HG02763 (cell line): ENCODE measurements around the gene HS6ST1.
"Not testable (repeated sequence)": the region's sequence is repeated elsewhere in the genome, so short reads cannot be mapped to it uniquely, and the experiment has no call there.

Source experiments
- ATAC-seq: cut with Tn5 transposase; IDR thresholded peaks from one replicate; pipeline ENCODE4 v1.9.1; 2021; ENCODE audit warnings: mild to moderate bottlenecking, moderate library complexity; ENCODE audit not compliant: unreplicated experiment

HS6ST1 gene

GRCh38 chr2:128322715-128323554 lies 4.3 kb upstream of the HS6ST1 start:
- ATAC-seq, result no peak

GRCh38 chr2:128321784-128322714 lies 3.4 kb upstream of the HS6ST1 start:
- ATAC-seq, result peak; percentile 50

GRCh38 chr2:128320906-128321771 lies 2.5 kb upstream of the HS6ST1 start:
- no peak for ATAC-seq

GRCh38 chr2:128320192-128320905 lies 1.7 kb upstream of the HS6ST1 start:
- no peak for ATAC-seq

GRCh38 chr2:128319631-128320191 lies 1.0 kb upstream of the HS6ST1 start:
- no peak for ATAC-seq

- ATAC-seq, result peak; percentile 13
Measured at GRCh38 chr2:128318245-128318644, 423 bp downstream of the HS6ST1 start.

- not testable (repeated sequence) for ATAC-seq
Measured at GRCh38 chr2:128317899-128318225, 806 bp downstream of the HS6ST1 start.

- peak; percentile 45 for ATAC-seq
Measured at GRCh38 chr2:128317181-128317898, 1.3 kb downstream of the HS6ST1 start.

GRCh38 chr2:128316777-128317180 lies 1.9 kb downstream of the HS6ST1 start:
- ATAC-seq, result no peak

GRCh38 chr2:128315829-128316776 lies 2.6 kb downstream of the HS6ST1 start:
- ATAC-seq, result no peak

- no peak for ATAC-seq
Measured at GRCh38 chr2:128315122-128315828, 3.4 kb downstream of the HS6ST1 start.

GRCh38 chr2:128314348-128315121 lies 4.1 kb downstream of the HS6ST1 start:
- no peak for ATAC-seq

- no peak for ATAC-seq
Measured at GRCh38 chr2:128313931-128314347, 4.7 kb downstream of the HS6ST1 start.

- no peak for ATAC-seq
Measured at GRCh38 chr2:128313091-128313836, 5.4 kb downstream of the HS6ST1 start.

- no peak for ATAC-seq
Measured at GRCh38 chr2:128312411-128312810, 6.3 kb downstream of the HS6ST1 start.

GRCh38 chr2:128311755-128312341 lies 6.8 kb downstream of the HS6ST1 start:
- ATAC-seq, result no peak
